ENCODE results near the gene CC2D2A. TPM values are rescaled to one million over a fixed set of nuclear protein-coding genes. Genes with fewer than 3 reads are reported as not detected.

CC2D2A gene
- total RNA-seq, 2 donors from 2014 or later = 13.5 to 38.1 TPM

DNA sequence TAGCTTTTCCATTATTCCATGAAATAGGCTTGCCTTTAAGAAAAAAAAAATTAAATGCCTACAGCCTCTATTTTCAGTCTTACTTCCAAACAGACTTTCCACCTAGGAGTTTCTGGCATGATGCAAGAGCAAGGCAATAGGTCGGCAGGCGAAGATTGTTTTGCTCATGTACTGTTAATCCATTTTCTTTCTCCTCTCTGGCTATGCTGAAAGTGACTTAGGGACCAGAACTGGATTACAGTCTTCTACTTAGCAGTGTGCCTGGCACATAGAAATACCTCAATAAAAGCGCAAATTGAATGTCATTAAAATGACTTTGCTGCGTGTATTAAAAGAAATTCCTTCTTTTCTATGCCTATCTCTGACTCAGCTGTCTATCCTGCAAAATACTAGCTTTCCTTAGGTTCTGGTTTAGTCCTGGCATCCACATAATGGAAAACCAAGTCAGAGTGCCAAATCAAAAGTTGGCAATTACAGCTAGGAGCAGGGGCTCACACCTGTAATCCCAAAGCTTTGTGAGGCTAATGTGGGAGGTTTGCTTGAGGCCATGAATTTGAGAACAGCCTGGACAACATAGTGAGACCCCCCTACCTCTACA is 51.9 kb downstream of the CC2D2A start:
- no peak overlapping the region for H3K27ac ChIP-seq
- no peaks in the 10 kb centered on the region for H3K27me3 ChIP-seq (replicated peaks; ENCODE audit: insufficient read depth)
- no peak overlapping the region for H3K4me3 ChIP-seq
- H3K36me3 ChIP-seq = no peaks in the 10 kb centered on the region
- TF ChIP-seq POLR2A (IDR thresholded peaks at IDR 0.05) (no peak), POLR2AphosphoS5 (IDR thresholded peaks at IDR 0.05) (no peak)
- TF ChIP-seq, protein P1, sequence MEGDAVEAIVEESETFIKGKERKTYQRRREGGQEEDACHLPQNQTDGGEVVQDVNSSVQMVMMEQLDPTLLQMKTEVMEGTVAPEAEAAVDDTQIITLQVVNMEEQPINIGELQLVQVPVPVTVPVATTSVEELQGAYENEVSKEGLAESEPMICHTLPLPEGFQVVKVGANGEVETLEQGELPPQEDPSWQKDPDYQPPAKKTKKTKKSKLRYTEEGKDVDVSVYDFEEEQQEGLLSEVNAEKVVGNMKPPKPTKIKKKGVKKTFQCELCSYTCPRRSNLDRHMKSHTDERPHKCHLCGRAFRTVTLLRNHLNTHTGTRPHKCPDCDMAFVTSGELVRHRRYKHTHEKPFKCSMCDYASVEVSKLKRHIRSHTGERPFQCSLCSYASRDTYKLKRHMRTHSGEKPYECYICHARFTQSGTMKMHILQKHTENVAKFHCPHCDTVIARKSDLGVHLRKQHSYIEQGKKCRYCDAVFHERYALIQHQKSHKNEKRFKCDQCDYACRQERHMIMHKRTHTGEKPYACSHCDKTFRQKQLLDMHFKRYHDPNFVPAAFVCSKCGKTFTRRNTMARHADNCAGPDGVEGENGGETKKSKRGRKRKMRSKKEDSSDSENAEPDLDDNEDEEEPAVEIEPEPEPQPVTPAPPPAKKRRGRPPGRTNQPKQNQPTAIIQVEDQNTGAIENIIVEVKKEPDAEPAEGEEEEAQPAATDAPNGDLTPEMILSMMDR (IDR thresholded peaks at IDR 0.05) = no peak
- 92% methylated on average over 4 of the region's 4 CpGs for WGBS
- H3K4me1 ChIP-seq (replicated peaks) = no peaks in the 10 kb centered on the region
- DNase-seq (ENCODE audit: low spot score) = no peak
- no peaks in the 10 kb centered on the region for H3K9me3 ChIP-seq
- intact Hi-C loops (cut with DNase I) = no loop called here

DNA sequence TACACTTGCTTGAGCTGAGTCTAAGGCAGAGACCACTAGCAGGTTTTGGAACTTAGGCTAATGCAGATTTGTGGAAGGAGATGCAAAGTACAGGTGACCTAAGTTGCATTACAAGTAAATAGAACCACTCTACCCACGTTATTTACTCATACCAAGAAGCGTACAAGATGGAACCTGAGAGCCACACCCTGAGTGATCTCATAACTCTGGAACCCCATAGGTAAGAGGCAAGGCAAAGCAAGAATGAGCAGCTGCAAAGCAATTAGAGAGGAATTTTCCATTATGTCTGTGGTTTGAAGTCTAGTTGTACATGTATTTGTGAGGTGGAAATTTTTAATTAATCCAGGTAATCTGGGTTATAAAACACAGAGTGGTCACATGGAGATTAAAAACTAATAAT is 55.4 kb downstream of the CC2D2A start:
- Histone ChIP-seq H3K9me3 (no peaks in the 10 kb centered on the region), H3K27me3 (replicated peaks; ENCODE audit: insufficient read depth) (no peaks in the 10 kb centered on the region), H3K4me3 (no peak overlapping the region), H3K27ac (no peak overlapping the region), H3K36me3 (no peaks in the 10 kb centered on the region), H3K4me1 (replicated peaks) (no peaks in the 10 kb centered on the region)
- 62% methylated on average over 2 of the region's 2 CpGs for WGBS
- TF ChIP-seq POLR2AphosphoS5 (IDR thresholded peaks at IDR 0.05) (no peak), POLR2A (IDR thresholded peaks at IDR 0.05) (no peak)
- TF ChIP-seq, protein P1 (IDR thresholded peaks at IDR 0.05) = no peak
- intact Hi-C loops (cut with DNase I) = no loop called here
- DNase-seq (ENCODE audit: low spot score) = no peak

DNA sequence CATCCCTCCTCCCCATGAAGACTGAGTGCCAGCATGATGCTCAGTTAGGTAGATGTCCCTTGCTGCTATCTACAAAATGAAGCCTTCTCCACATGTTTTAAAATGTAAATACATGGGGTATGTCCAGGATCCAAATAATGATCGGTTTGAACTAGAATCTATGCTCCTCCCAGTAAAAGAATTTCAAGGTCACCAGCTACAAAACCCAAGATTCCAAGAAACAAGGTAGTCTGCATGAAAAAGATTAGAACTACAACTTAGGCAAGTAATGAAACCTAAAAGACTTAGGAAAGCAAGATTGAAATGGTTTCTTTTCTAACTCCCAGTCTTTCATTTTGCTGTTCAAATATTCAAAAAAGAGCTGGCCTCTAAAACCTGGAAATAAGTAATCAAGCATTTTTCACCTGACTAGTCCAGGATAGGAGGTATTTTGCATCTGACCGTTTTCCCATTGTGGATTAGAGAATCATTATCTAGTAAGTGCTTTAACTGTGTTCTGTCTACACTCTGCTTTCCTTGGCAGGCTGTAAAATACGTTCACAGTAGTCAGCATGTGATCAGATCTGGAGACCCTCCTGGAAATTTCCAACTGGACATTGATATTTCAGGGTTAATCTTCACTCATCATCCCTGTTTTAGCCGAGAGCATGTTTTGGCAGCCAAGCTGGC is 57.4 kb downstream of the CC2D2A start:
- Histone ChIP-seq H3K9me3 (no peaks in the 10 kb centered on the region), H3K4me3 (no peak overlapping the region), H3K36me3 (no peaks in the 10 kb centered on the region), H3K27ac (no peak overlapping the region), H3K4me1 (replicated peaks) (no peaks in the 10 kb centered on the region), H3K27me3 (replicated peaks; ENCODE audit: insufficient read depth) (no peaks in the 10 kb centered on the region)
- whole genome bisulfite sequencing = 77% methylated on average over 4 of the region's 4 CpGs
- no peak for DNase-seq (ENCODE audit: low spot score)
- intact Hi-C loops (cut with DNase I) = no loop called here
- no peak for TF ChIP-seq POLR2A (IDR thresholded peaks at IDR 0.05)
- no peak for TF ChIP-seq POLR2AphosphoS5 (IDR thresholded peaks at IDR 0.05)
- TF ChIP-seq, protein P1 (IDR thresholded peaks at IDR 0.05) = no peak

DNA sequence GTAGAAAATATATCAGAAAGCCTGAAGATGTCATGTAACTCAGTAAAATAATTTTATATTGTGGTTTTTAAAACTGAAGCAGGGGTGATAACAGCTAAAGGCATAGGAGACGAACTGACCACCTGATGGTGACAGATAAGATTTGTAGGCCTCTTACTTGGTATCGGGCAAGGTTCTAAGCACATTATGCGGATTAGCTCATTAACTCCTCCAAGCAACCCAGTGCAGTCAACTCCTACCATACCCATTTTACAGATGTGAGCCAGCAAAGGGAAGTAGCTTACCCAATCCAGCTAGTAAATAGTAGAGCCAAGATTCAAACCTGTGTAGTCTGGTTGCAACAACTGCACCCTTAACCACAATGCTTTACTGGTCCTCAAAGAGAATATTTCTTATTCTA is 62.1 kb downstream of the CC2D2A start:
- Histone ChIP-seq H3K36me3 (no peaks in the 10 kb centered on the region), H3K9me3 (no peaks in the 10 kb centered on the region), H3K27me3 (replicated peaks; ENCODE audit: insufficient read depth) (no peaks in the 10 kb centered on the region), H3K4me1 (replicated peaks) (no peaks in the 10 kb centered on the region), H3K4me3 (no peak overlapping the region), H3K27ac (no peak overlapping the region)
- TF ChIP-seq, protein P1 (IDR thresholded peaks at IDR 0.05) = no peak
- TF ChIP-seq POLR2A (IDR thresholded peaks at IDR 0.05) (no peak), POLR2AphosphoS5 (IDR thresholded peaks at IDR 0.05) (no peak)
- DNase-seq (ENCODE audit: low spot score) = no peak
- intact Hi-C loops (cut with DNase I) = no loop called here
- WGBS = 93% methylated on average over 3 of the region's 3 CpGs

DNA sequence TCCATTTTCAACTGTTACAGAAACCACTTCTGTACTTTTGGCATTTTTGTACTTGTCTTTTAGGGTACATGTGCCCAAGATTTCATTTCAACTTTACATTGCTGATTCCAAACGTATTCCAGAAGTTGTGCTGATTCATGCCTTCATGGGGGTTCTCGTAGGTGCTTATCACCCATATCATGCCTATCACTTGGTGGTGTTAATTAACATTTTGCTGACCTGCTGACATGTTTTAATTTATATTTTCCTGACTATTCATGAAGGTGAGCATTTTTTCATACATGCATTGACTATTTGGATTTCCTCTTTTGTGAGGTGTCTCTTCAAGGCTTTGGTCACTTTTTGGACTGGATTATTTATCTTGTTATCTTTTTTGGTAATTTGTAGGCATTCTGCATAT is 64.1 kb downstream of the CC2D2A start:
- H3K9me3 ChIP-seq = no peaks in the 10 kb centered on the region
- H3K27me3 ChIP-seq (replicated peaks; ENCODE audit: insufficient read depth) = no peaks in the 10 kb centered on the region
- H3K27ac ChIP-seq = no peak overlapping the region
- no peaks in the 10 kb centered on the region for H3K36me3 ChIP-seq
- TF ChIP-seq, protein P1 (IDR thresholded peaks at IDR 0.05) = no peak
- TF ChIP-seq POLR2AphosphoS5 (IDR thresholded peaks at IDR 0.05) = no peak
- no peak for TF ChIP-seq POLR2A (IDR thresholded peaks at IDR 0.05)
- no peak for DNase-seq (ENCODE audit: low spot score)
- 91% methylated on average over 2 of the region's 2 CpGs for WGBS
- intact Hi-C loops (cut with DNase I) = no loop called here
- no peaks in the 10 kb centered on the region for H3K4me1 ChIP-seq (replicated peaks)
- H3K4me3 ChIP-seq = no peak overlapping the region

All from prostate gland (tissue), 2 donors.